ENCODE data around the gene PITPNC1.
"Not testable (repeated sequence)": the region's sequence is repeated elsewhere in the genome, so short reads cannot be mapped to it uniquely, and the experiment has no call there.

PITPNC1 gene

GRCh38 chr17:67401598-67402504, 24.8 kb downstream of the PITPNC1 start:
- peak; percentile 79 to 84 for DNase-seq

GRCh38 chr17:67403065-67403464, 26.0 kb downstream of the PITPNC1 start:
- no peak for DNase-seq

- no peak for DNase-seq
Measured at GRCh38 chr17:67403483-67403882, 26.4 kb downstream of the PITPNC1 start.

- DNase-seq = not testable (repeated sequence)
Measured at GRCh38 chr17:67408455-67408830, 31.4 kb downstream of the PITPNC1 start.

GRCh38 chr17:67411397-67411796, 34.3 kb downstream of the PITPNC1 start:
- DNase-seq = peak; percentile 40

GRCh38 chr17:67412032-67412431, 35.0 kb downstream of the PITPNC1 start:
- no peak for DNase-seq

- DNase-seq = no peak
Measured at GRCh38 chr17:67412941-67413340, 35.9 kb downstream of the PITPNC1 start.

GRCh38 chr17:67413388-67413787, 36.3 kb downstream of the PITPNC1 start:
- no peak for DNase-seq

- DNase-seq = no peak
Measured at GRCh38 chr17:67414130-67414529, 37.0 kb downstream of the PITPNC1 start.

- DNase-seq = no peak
Measured at GRCh38 chr17:67414559-67414958, 37.5 kb downstream of the PITPNC1 start.

- DNase-seq = no peak
Measured at GRCh38 chr17:67415291-67415690, 38.2 kb downstream of the PITPNC1 start.

GRCh38 chr17:67417507-67417906, 40.4 kb downstream of the PITPNC1 start:
- no peak for DNase-seq

- no peak for DNase-seq
Measured at GRCh38 chr17:67420994-67421393, 43.9 kb downstream of the PITPNC1 start.

- DNase-seq = peak; percentile 38 to 68
Measured at GRCh38 chr17:67421869-67422273, 44.8 kb downstream of the PITPNC1 start.

GRCh38 chr17:67422296-67422695, 45.2 kb downstream of the PITPNC1 start:
- not testable (repeated sequence) for DNase-seq

- no peak for DNase-seq
Measured at GRCh38 chr17:67422897-67423296, 45.8 kb downstream of the PITPNC1 start.

- no peak for DNase-seq
Measured at GRCh38 chr17:67425571-67426160, 48.6 kb downstream of the PITPNC1 start.

- no peak for DNase-seq
Measured at GRCh38 chr17:67427424-67427823, 50.3 kb downstream of the PITPNC1 start.

GRCh38 chr17:67430515-67430914, 53.4 kb downstream of the PITPNC1 start:
- not testable (repeated sequence) for DNase-seq

GRCh38 chr17:67431249-67432015, 54.4 kb downstream of the PITPNC1 start:
- DNase-seq = peak; percentile 56 to 73

GRCh38 chr17:67433248-67433924, 56.3 kb downstream of the PITPNC1 start:
- no peak for DNase-seq

GRCh38 chr17:67434061-67434525, 57.0 kb downstream of the PITPNC1 start:
- peak; percentile 87 to 95 for DNase-seq

GRCh38 chr17:67435122-67435521, 58.0 kb downstream of the PITPNC1 start:
- DNase-seq = peak; percentile 66 to 76

Data from inflammatory macrophage treated with lipopolysaccharide for 1 hour (primary cell).